Measurements from ENCODE around the gene RUNX2. TPM values are rescaled to one million over a fixed set of nuclear protein-coding genes. Genes with fewer than 3 reads are reported as not detected.
A peak's percentile ranks its signal among the peaks of the same experiment; 100 is the strongest.

Gene RUNX2
- total and polyA plus RNA-seq, 2 experiments from 2014 or later = 4.4 to 5.2 TPM

GRCh38 chr6:45500924-45501816 is 173.0 kb downstream of the RUNX2 start:
- H3K4me1 ChIP-seq (ENCODE audit: insufficient read depth) = peaks cover 20% of the 10 kb centered on the region
- in situ Hi-C loops (cut with MboI) = no loop called here
- peaks cover 18% of the 10 kb centered on the region for H3F3A ChIP-seq (ENCODE audit: insufficient read depth)
- no peaks in the 10 kb centered on the region for H3K9me3 ChIP-seq (ENCODE audit: low read depth)
- no peaks in the 10 kb centered on the region for H3K9me2 ChIP-seq (ENCODE audit: insufficient read depth)
- no peak overlapping the region for H3K27ac ChIP-seq
- 82 to 86% methylated on average over 6 of the region's 6 CpGs for WGBS, 2 experiments (ENCODE audit: low coverage in 1 of 2, low lambda C conversion rate in 2 of 2, missing lambda C conversion rate in 2 of 2)
- H4K20me1 ChIP-seq (ENCODE audit: insufficient read depth) = no peaks in the 10 kb centered on the region
- no peak overlapping the region for H3K4me2 ChIP-seq (ENCODE audit: unreplicated experiment)
- TF ChIP-seq EZH2phosphoT487 (IDR thresholded peaks at IDR 0.05; ENCODE audit: insufficient read depth, low read depth) (no peak), EZH2 (IDR thresholded peaks at IDR 0.05; ENCODE audit: insufficient read depth, poor library complexity, severe bottlenecking) (no peak)
- peaks cover 3% of the 10 kb centered on the region; the same call in 1 of the 2 replicates for H3K36me3 ChIP-seq (ENCODE audit: low read depth)
- H2AFZ ChIP-seq = no peak overlapping the region
- H3K79me2 ChIP-seq (ENCODE audit: insufficient read depth) = 0 out of 2 replicates have a peak, but pooled peaks cover 9% of the 10 kb centered on the region
- H3K27me3 ChIP-seq (replicated peaks; ENCODE audit: insufficient read depth) = no peaks in the 10 kb centered on the region
- no peak overlapping the region for H3K4me3 ChIP-seq
- peak; percentile 34 for DNase-seq
- no peak overlapping the region for H3K9ac ChIP-seq

DNA sequence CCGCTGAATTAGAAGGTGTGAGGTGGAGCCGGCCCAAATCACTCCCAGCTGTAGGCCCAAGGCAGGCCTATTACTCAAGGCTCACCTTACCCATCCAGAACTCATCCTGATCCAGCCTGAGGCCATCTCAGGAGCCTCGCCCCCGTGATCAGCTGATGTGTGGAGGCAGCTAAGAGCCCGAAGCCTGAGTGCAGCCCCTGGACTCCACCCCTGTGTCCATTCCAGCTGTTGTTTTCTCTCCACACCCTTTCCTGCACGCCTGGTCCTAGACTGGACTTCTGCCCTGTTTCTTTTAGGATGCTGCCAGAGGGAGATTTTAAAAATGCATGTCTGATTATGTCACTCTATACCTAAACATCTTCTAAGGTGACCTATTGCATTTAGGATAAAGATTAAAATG is 174.3 kb downstream of the RUNX2 start:
- WGBS, 2 experiments (ENCODE audit: low coverage in 1 of 2, low lambda C conversion rate in 2 of 2, missing lambda C conversion rate in 2 of 2) = 89 to 90% methylated on average over 6 of the region's 6 CpGs
- Histone ChIP-seq H3K79me2 (ENCODE audit: insufficient read depth) (peaks cover 18% of the 10 kb centered on the region; the same call in 1 of the 2 replicates), H3K9me2 (ENCODE audit: insufficient read depth) (no peaks in the 10 kb centered on the region), H3K9me3 (ENCODE audit: low read depth) (no peaks in the 10 kb centered on the region), H3K27me3 (replicated peaks; ENCODE audit: insufficient read depth) (no peaks in the 10 kb centered on the region), H3K36me3 (ENCODE audit: low read depth) (peaks cover 3% of the 10 kb centered on the region; the same call in 1 of the 2 replicates), H3K4me3 (no peak overlapping the region), H3K9ac (no peak overlapping the region), H2AFZ (no peak overlapping the region), H4K20me1 (ENCODE audit: insufficient read depth) (no peaks in the 10 kb centered on the region), H3K4me2 (ENCODE audit: unreplicated experiment) (no peak overlapping the region), H3F3A (ENCODE audit: insufficient read depth) (peaks cover 18% of the 10 kb centered on the region), H3K4me1 (ENCODE audit: insufficient read depth) (peaks cover 21% of the 10 kb centered on the region), H3K27ac (no peak overlapping the region)
- TF ChIP-seq EZH2phosphoT487 (IDR thresholded peaks at IDR 0.05; ENCODE audit: insufficient read depth, low read depth) (no peak), EZH2 (IDR thresholded peaks at IDR 0.05; ENCODE audit: insufficient read depth, poor library complexity, severe bottlenecking) (no peak)
- in situ Hi-C loops (cut with MboI) = no loop called here
- DNase-seq = no peak

DNA sequence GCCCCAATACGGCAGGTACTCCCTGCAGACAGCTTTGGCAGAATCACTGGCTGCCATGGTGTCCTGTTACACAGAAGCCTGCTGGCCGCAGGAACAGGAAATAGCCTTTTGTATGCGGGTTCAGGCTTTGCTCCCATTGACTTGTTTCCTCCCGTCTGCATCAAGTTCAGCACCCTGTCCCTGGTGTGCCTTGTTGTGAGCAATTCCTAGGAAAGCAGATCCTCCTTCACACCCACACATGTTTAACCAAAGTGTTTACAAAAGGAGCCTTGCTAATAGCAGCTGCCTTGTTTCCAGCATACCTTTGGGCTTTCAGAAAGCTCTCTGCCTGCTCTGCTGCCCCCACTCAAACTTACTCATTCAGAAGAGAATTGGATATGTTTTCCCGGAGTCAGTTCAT is 176.8 kb downstream of the RUNX2 start:
- Histone ChIP-seq H4K20me1 (ENCODE audit: insufficient read depth) (no peaks in the 10 kb centered on the region), H3K9me3 (ENCODE audit: low read depth) (no peaks in the 10 kb centered on the region), H3K4me1 (ENCODE audit: insufficient read depth) (peaks cover 21% of the 10 kb centered on the region), H2AFZ (peak overlapping the region; percentile 31), H3K27me3 (replicated peaks; ENCODE audit: insufficient read depth) (no peaks in the 10 kb centered on the region), H3K36me3 (ENCODE audit: low read depth) (no peaks in the 10 kb centered on the region), H3K9me2 (ENCODE audit: insufficient read depth) (no peaks in the 10 kb centered on the region), H3K9ac (0 out of 2 replicates have a peak overlapping the region, but pooled peaks have one; percentile 2), H3K4me2 (ENCODE audit: unreplicated experiment) (peak overlapping the region; percentile 43), H3K4me3 (peak overlapping the region; percentile 26), H3K79me2 (ENCODE audit: insufficient read depth) (peaks cover 26% of the 10 kb centered on the region; the same call in 1 of the 2 replicates), H3K27ac (peak overlapping the region; percentile 50), H3F3A (ENCODE audit: insufficient read depth) (peaks cover 18% of the 10 kb centered on the region)
- no peak for TF ChIP-seq EZH2 (IDR thresholded peaks at IDR 0.05; ENCODE audit: insufficient read depth, poor library complexity, severe bottlenecking)
- no peak for TF ChIP-seq EZH2phosphoT487 (IDR thresholded peaks at IDR 0.05; ENCODE audit: insufficient read depth, low read depth)
- WGBS, 2 experiments (ENCODE audit: low coverage in 1 of 2, low lambda C conversion rate in 2 of 2, missing lambda C conversion rate in 2 of 2) = 41 to 44% methylated on average over 5 of the region's 5 CpGs
- DNase-seq = peak; percentile 74
- in situ Hi-C loops (cut with MboI) = no loop called here

DNA sequence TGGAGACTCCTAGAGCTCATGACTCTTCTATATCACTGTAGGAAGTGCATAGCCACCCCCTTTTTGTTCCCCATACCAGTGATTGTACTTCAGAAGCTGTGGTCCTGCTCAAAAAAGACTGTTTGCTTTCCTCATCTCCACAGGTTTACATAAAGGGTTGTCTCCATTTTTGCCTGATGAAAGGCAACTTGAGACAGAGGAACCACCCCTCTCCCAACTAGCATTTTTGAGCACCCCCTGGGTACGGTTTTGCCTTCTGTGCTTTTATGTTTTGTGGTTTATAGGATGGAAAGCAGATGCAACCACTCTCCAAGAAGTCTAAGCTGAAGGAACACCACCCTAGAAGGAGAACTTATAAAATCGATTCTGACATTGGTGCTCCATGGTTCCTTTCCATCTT is 177.3 kb downstream of the RUNX2 start:
- Histone ChIP-seq H3K27ac (peak overlapping the region; percentile 50), H3K36me3 (ENCODE audit: low read depth) (0 out of 2 replicates have a peak, but pooled peaks cover 3% of the 10 kb centered on the region), H3F3A (ENCODE audit: insufficient read depth) (peaks cover 18% of the 10 kb centered on the region), H3K4me3 (peak overlapping the region; percentile 26), H3K9ac (0 out of 2 replicates have a peak overlapping the region, but pooled peaks have one; percentile 2), H3K9me3 (ENCODE audit: low read depth) (no peaks in the 10 kb centered on the region), H4K20me1 (ENCODE audit: insufficient read depth) (no peaks in the 10 kb centered on the region), H3K27me3 (replicated peaks; ENCODE audit: insufficient read depth) (no peaks in the 10 kb centered on the region), H2AFZ (peak overlapping the region; percentile 31), H3K4me2 (ENCODE audit: unreplicated experiment) (peak overlapping the region; percentile 43), H3K9me2 (ENCODE audit: insufficient read depth) (no peaks in the 10 kb centered on the region), H3K4me1 (ENCODE audit: insufficient read depth) (peaks cover 21% of the 10 kb centered on the region), H3K79me2 (ENCODE audit: insufficient read depth) (peaks cover 31% of the 10 kb centered on the region; the same call in 1 of the 2 replicates)
- no peak for TF ChIP-seq EZH2 (IDR thresholded peaks at IDR 0.05; ENCODE audit: insufficient read depth, poor library complexity, severe bottlenecking)
- TF ChIP-seq EZH2phosphoT487 (IDR thresholded peaks at IDR 0.05; ENCODE audit: insufficient read depth, low read depth) = no peak
- 69 to 73% methylated on average over 2 of the region's 2 CpGs for WGBS, 2 experiments (ENCODE audit: low coverage in 1 of 2, low lambda C conversion rate in 2 of 2, missing lambda C conversion rate in 2 of 2)
- in situ Hi-C loops (cut with MboI) = no loop called here
- peak; percentile 10 for DNase-seq
